HUES6 (cell line): ENCODE data around the gene C4orf33.
"Not testable (repeated sequence)": the region's sequence is repeated elsewhere in the genome, so short reads cannot be mapped to it uniquely, and the experiment has no call there.

ENCODE experiments used
- H3K27ac ChIP-seq: 2 replicates; pipeline ENCODE4 v1.7.0; 2013; ENCODE audit warnings: low read depth, mild to moderate bottlenecking, low read length, inconsistent platforms
- H3K27me3 ChIP-seq: 2 replicates; pipeline ENCODE4 v1.6.1; 2013; ENCODE audit warnings: low read length; ENCODE audit not compliant: control insufficient read depth, insufficient read depth
- H3K36me3 ChIP-seq: 2 replicates; pipeline ENCODE4 v1.6.1; 2013; ENCODE audit warnings: low read length; ENCODE audit not compliant: control insufficient read depth, insufficient read depth
- H3K4me1 ChIP-seq: 2 replicates; pipeline ENCODE4 v1.6.1; 2013; ENCODE audit warnings: low read length; ENCODE audit not compliant: control insufficient read depth, insufficient read depth
- H3K4me3 ChIP-seq: 2 replicates; pipeline ENCODE4 v1.5.1; 2013; ENCODE audit warnings: low read depth, low read length
- H3K9ac ChIP-seq: one replicate; pipeline ENCODE4 v1.6.1; 2013; ENCODE audit warnings: mild to moderate bottlenecking, low read length
- H3K9me3 ChIP-seq: 2 replicates; pipeline ENCODE4 v1.6.1; 2013; ENCODE audit warnings: low read depth, low read length; ENCODE audit not compliant: control insufficient read depth, insufficient read depth

The C4orf33 gene

DNA sequence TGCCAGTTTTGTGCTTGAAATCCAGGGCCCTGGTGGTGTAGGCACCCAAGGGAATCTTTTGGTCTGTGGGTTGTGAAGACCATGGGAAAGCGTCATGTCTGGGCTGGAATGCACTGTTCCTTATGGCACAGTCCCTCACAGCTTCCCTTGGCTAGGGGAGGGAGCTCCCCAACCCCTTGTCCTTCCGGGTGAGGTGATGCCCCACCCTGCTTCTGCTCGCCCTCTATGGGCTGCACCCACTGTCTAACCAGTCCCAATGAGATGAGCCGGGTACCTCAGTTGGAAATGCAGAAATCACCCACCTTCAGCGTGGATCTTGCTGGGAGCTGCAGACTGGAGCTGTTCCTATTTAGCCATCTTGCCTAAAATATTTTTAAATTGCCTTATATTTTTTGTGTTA is 30.7 kb downstream of the C4orf33 start:
- H3K36me3 ChIP-seq, H3K4me1 ChIP-seq, H3K9me3 ChIP-seq, H3K4me3 ChIP-seq, H3K27ac ChIP-seq, H3K27me3 ChIP-seq, H3K9ac ChIP-seq: not testable (repeated sequence)

GRCh38 chr4:129129143-129129542 is 33.2 kb downstream of the C4orf33 start:
- no peak overlapping the region for H3K9ac ChIP-seq
- H3K36me3 ChIP-seq = no peaks in the 10 kb centered on the region
- H3K27me3 ChIP-seq = no peaks in the 10 kb centered on the region
- H3K27ac ChIP-seq = no peak overlapping the region
- H3K9me3 ChIP-seq = peaks cover 11% of the 10 kb centered on the region; the same call in 1 of the 2 replicates
- no peak overlapping the region for H3K4me3 ChIP-seq
- no peaks in the 10 kb centered on the region for H3K4me1 ChIP-seq

- Histone ChIP-seq H3K4me1 (no peaks in the 10 kb centered on the region), H3K27ac (no peak overlapping the region), H3K9me3 (peaks cover 11% of the 10 kb centered on the region; the same call in 1 of the 2 replicates), H3K36me3 (no peaks in the 10 kb centered on the region), H3K27me3 (no peaks in the 10 kb centered on the region), H3K9ac (no peak overlapping the region), H3K4me3 (no peak overlapping the region)
Measured at GRCh38 chr4:129131343-129131742, 35.4 kb downstream of the C4orf33 start.

GRCh38 chr4:129136433-129136832 is 40.5 kb downstream of the C4orf33 start:
- Histone ChIP-seq H3K9me3 (peaks cover 11% of the 10 kb centered on the region; the same call in 1 of the 2 replicates), H3K9ac (no peak overlapping the region), H3K4me1 (no peaks in the 10 kb centered on the region), H3K27me3 (no peaks in the 10 kb centered on the region), H3K36me3 (no peaks in the 10 kb centered on the region), H3K27ac (no peak overlapping the region), H3K4me3 (no peak overlapping the region)

DNA sequence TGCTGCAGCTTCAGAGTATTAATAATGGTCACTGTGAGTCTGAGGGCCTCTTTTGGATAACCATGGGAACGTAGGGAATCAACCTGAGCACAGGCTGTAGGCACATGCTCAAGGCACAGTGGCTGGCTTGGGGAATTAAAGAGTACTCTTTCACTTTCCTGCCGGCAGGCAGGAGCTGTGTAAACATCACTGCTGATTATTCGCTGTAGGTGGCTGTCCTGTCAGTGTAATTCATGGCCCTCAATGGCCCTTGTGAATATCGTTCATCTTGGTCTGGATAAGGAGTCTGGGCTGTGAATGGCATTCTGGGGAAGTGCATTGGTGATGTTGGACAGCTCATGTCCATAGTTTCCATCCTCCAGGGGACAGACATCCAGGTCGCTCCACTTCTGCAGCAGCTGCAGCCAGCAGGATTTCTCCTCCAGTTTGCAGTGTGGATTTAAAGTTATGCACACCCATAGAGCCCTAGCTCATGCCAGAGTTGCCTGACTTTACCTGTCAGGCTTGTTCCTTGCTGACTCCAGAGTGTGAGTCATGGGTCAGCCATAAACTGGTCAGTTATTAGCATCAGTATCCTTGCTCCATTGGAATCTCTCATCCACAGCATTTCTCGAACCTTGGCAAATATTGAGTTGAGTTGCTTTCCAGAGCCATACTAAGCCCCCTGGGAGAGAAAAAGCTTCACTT is 43.0 kb downstream of the C4orf33 start:
- no peaks in the 10 kb centered on the region for H3K4me1 ChIP-seq
- H3K4me3 ChIP-seq = no peak overlapping the region
- no peak overlapping the region for H3K9ac ChIP-seq
- H3K9me3 ChIP-seq = no peaks in the 10 kb centered on the region
- H3K27ac ChIP-seq = no peak overlapping the region
- H3K36me3 ChIP-seq = no peaks in the 10 kb centered on the region
- no peaks in the 10 kb centered on the region for H3K27me3 ChIP-seq

DNA sequence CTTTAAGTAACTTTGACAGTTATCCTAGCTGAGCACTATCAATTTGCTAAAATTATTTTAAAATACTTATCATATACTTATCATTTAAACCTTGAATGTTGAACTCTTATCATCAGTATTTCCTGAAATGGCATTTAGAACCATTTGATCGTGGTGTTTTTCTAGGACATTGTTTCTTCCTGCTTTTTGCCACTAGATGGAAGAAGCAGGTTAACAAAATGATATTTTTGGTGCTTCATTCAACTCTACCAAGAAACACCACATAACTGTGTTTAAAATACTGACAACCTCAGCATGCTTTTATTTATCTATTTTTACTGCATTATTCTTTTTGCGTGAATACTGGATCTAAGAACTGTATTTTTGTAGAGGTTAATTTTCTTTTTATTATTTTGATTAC is 44.6 kb downstream of the C4orf33 start:
- H3K36me3 ChIP-seq = no peaks in the 10 kb centered on the region
- H3K4me1 ChIP-seq = peaks cover 5% of the 10 kb centered on the region; the same call in 1 of the 2 replicates
- H3K9ac ChIP-seq = no peak overlapping the region
- H3K4me3 ChIP-seq = no peak overlapping the region
- no peak overlapping the region for H3K27ac ChIP-seq
- no peaks in the 10 kb centered on the region for H3K9me3 ChIP-seq
- no peaks in the 10 kb centered on the region for H3K27me3 ChIP-seq

DNA sequence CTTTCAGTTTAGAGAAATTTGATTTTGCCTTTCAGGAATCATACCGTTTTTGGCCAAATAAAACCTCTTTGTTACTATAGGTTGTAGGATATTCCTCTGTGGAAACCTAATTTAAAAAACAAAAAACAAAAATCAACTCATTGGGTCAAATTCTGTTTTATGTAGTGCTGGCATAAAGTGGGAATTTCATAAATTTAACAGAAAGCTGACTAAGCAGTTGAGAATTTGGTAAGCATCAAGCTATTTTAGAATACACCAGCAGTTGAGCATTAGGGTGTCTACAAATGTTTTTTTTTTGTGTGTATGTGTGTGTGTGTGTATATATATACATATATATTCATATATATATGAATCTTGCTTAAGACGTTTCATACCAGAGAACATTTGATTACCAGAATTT is 47.4 kb downstream of the C4orf33 start:
- Histone ChIP-seq H3K9ac (no peak overlapping the region), H3K9me3 (no peaks in the 10 kb centered on the region), H3K27me3 (no peaks in the 10 kb centered on the region), H3K27ac (no peak overlapping the region), H3K4me1 (peaks cover 5% of the 10 kb centered on the region; the same call in 1 of the 2 replicates), H3K4me3 (no peak overlapping the region), H3K36me3 (no peaks in the 10 kb centered on the region)

DNA sequence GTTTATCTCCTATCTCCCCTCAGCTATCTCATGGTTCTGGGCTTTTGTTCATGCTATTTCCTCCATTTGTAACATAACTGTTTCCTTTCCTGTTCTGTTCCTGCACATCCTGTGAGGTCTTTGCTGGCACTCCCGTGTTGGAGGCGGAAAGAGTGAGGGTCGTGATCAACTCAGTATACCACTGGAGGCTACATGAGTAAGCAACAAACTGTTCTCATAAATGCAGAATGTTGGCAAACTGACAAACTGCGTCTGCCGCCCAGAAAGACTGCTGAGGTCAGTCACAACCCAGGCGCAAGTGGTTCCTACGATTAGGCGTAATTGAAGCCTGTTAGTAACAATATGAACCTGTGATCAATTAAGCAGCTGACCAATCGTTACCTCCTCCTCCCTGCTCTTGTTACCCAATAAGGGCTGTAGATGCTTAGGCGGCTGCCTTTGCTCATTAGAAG is 48.8 kb downstream of the C4orf33 start:
- H3K4me1 ChIP-seq = peaks cover 5% of the 10 kb centered on the region; the same call in 1 of the 2 replicates
- no peaks in the 10 kb centered on the region for H3K27me3 ChIP-seq
- H3K36me3 ChIP-seq = no peaks in the 10 kb centered on the region
- no peak overlapping the region for H3K27ac ChIP-seq
- H3K9ac ChIP-seq = no peak overlapping the region
- no peaks in the 10 kb centered on the region for H3K9me3 ChIP-seq
- no peak overlapping the region for H3K4me3 ChIP-seq

GRCh38 chr4:129145222-129145730 is 49.3 kb downstream of the C4orf33 start:
- peaks cover 5% of the 10 kb centered on the region; the same call in 1 of the 2 replicates for H3K4me1 ChIP-seq
- H3K4me3 ChIP-seq = 0 out of 2 replicates have a peak overlapping the region, but pooled peaks have one; percentile 17
- no peaks in the 10 kb centered on the region for H3K27me3 ChIP-seq
- no peaks in the 10 kb centered on the region for H3K9me3 ChIP-seq
- H3K27ac ChIP-seq = no peak overlapping the region
- no peaks in the 10 kb centered on the region for H3K36me3 ChIP-seq
- H3K9ac ChIP-seq = no peak overlapping the region

- no peaks in the 10 kb centered on the region for H3K9me3 ChIP-seq
- H3K4me1 ChIP-seq = peaks cover 5% of the 10 kb centered on the region; the same call in 1 of the 2 replicates
- no peaks in the 10 kb centered on the region for H3K36me3 ChIP-seq
- H3K27ac ChIP-seq = no peak overlapping the region
- H3K27me3 ChIP-seq = no peaks in the 10 kb centered on the region
- no peak overlapping the region for H3K4me3 ChIP-seq
- H3K9ac ChIP-seq = no peak overlapping the region
Measured at GRCh38 chr4:129146639-129147038, 50.7 kb downstream of the C4orf33 start.

GRCh38 chr4:129148892-129149291 is 52.9 kb downstream of the C4orf33 start:
- no peak overlapping the region for H3K9ac ChIP-seq
- no peaks in the 10 kb centered on the region for H3K36me3 ChIP-seq
- H3K9me3 ChIP-seq = no peaks in the 10 kb centered on the region
- H3K27me3 ChIP-seq = no peaks in the 10 kb centered on the region
- H3K4me1 ChIP-seq = peaks cover 5% of the 10 kb centered on the region; the same call in 1 of the 2 replicates
- H3K4me3 ChIP-seq = no peak overlapping the region
- no peak overlapping the region for H3K27ac ChIP-seq
